Inflammatory macrophage treated with lipopolysaccharide for 4 hours (primary cell): ENCODE measurements around the gene RABGAP1L.
A peak's percentile ranks its signal among the peaks of the same experiment; 100 is the strongest.
"Not testable (repeated sequence)": the region's sequence is repeated elsewhere in the genome, so short reads cannot be mapped to it uniquely, and the experiment has no call there.

Source experiments
- DNase-seq: peaks from one replicate; pipeline ENCODE4 v3.0.0-alpha.2; 2020

Gene RABGAP1L

GRCh38 chr1:174309490-174309889 is 150.2 kb downstream of the RABGAP1L start:
- DNase-seq = no peak

- peak; percentile 11 for DNase-seq
Measured at GRCh38 chr1:174314433-174314832, 155.1 kb downstream of the RABGAP1L start.

- DNase-seq = no peak
Measured at GRCh38 chr1:174315239-174315638, 155.9 kb downstream of the RABGAP1L start.

- not testable (repeated sequence) for DNase-seq
Measured at GRCh38 chr1:174320897-174321296, 161.6 kb downstream of the RABGAP1L start.

DNA sequence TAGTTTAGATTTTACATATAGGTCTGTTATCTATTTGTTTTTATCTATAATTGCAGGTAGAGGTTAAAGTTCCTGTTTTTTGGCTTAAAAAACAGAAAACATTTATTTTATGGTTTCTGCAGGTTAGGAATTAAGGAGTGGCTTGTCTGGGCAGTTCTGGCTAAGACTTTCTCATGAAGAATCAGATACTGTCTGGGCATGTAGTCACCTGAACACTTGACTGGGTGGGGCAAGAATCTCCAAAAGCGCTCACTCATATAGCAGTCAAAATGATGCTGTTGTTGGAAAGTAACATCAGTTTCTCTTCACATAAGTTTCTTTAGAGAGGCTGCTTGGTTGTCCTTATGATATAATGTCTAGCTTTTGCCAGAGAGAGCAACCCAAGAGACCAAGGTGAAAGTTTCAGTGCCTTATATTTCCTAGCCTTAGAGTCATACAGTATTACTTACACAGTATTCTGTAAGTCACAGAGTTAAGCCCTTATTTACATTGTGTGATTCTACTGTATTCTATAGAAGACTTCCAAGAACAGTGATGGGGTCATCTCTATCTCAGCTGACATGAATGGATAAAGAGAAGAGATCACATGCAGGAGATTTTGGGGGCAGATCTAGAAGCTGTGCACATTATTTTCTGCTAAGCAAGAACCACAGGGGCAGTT is 163.0 kb downstream of the RABGAP1L start:
- DNase-seq = no peak

DNA sequence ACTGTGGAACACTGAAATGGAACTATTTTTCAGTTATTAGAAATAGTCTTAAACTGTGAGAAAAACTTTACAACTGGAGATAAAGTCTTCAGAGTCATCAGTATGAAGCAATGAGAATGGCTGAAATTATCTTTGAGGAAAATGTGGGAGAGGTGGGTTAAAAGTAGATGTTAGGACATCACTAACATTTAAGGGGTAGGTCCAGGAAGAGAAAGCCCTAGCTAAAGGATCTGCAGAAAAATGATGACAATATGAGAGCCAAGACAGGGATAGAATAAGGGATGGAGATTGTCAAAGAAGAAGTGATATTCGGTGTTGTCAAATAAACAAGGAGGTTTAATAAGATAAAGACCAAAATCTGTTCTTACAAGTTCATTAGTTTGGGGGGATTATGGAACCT is 165.2 kb downstream of the RABGAP1L start:
- no peak for DNase-seq

GRCh38 chr1:174324939-174325338 is 165.6 kb downstream of the RABGAP1L start:
- no peak for DNase-seq

- DNase-seq = no peak
Measured at GRCh38 chr1:174326278-174326677, 167.0 kb downstream of the RABGAP1L start.

GRCh38 chr1:174333437-174333836 is 174.1 kb downstream of the RABGAP1L start:
- no peak for DNase-seq

DNA sequence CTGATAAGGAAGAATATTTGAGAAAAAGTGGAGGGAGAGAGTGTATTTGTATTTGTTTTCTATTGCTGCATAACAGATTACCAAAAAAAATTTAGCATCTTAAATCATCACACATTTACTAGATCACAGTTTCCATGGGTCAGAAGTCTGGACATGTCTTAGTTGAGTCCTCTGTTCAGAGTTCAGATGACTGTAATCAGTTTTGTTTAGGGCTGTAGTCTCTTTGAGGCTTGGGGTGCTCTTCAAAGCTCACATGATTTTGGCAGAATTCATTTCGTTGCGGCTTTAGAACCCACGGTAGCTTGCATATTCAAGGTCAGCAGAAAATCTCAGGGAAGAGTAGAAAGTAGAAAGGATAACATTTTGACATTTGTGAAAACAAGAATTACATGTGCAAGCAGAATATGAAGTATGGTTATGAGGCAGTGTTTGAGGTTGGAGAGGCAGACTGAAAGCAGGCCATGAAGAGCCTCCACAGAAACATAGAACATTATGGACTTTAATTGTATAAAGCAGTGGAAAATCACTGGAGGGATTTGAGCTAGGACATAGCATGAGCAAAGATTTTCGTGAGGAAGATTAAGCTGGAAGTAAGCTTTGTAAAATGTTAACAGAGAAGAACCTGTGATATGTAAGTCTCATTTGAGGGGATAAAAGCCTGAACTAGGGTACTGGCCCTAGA is 177.8 kb downstream of the RABGAP1L start:
- no peak for DNase-seq

DNA sequence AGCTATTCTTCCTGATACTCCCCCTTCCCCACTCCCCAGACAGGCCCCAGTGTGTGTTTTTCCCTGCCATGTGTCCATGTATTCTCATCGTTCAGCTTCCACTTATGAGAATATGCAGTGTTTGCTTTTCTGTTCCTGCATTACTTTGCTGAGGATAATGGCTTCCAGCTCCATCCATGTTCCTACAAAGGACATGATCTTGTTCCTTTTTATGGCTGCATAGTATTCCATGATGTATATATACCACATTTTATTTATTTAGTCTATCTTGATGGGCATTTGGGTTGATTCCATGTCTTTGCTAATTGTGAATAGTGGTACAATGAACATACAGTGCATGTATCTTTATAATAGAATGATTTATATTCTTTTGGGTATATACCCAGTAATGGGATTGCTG is 181.1 kb downstream of the RABGAP1L start:
- DNase-seq = not testable (repeated sequence)

DNA sequence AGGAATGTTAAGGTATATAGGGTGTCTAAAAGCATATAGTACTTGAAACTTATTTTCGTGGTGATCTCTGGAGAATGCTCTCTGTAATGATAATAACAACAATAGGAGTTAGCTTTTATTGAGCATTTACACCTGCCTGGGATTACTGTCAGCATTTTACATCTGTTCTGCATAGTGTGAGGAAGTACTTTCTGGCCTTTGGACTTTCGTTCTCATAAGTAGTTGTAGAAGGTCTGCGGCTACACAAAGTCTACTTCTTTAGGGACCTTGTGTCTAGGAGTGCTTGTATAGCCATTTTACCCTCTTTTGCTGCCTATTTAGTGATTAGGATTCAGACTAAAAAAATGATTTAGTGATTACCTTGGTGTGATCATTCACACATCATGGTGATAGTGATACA is 184.8 kb downstream of the RABGAP1L start:
- DNase-seq = no peak

DNA sequence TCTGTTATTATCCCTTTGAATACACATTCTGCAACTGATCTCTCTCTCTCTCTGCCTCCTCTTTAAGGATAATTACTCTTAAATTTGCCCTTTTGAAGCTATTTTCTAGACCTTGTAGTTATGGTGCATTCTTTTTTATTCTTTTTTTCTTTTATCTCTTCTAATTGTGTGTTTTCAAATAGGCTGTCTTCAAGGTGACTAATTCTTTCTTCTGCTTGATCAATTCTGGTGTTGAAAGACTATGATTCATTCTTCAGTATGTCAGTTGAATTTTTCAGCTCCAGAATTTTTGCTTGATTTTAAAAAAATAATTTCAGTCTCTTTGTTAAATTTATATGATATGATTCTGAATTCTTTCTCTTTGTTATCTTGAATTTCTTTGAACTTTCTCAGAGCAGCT is 192.8 kb downstream of the RABGAP1L start:
- no peak for DNase-seq

DNA sequence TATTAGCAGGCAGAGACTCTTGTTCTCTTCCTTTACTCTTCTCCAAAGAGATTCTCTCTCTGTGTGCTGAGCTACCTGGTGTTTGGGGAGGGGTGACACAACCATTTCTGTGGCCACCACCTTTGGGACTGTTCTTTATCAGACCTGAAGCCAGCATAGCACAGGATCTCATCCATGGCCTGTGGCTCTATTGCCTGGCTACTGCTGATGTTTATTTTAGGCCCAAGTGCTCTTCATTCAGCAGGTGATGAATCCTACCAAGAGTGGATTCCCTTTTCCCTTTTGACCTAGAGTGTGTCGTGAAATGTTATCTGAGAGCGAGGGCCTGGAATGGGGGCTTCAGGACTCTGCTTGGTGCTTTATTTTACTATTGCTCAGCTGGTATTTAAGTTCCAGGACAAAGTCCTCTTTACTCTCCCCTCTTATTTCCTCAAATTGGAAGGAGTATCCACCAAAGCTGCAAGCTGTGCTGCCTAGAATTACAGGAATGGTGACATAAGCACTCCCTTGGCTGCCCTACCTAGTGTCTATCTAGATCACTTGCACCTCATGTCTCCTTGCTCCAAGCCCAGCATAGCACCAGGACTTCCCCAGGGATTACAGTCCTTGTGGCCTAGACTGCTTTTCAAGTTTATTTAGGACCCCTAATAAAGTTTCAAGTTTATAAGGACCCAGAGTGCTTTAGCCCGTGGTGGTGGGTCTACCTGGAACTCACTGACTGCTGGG is 193.7 kb downstream of the RABGAP1L start:
- no peak for DNase-seq

DNA sequence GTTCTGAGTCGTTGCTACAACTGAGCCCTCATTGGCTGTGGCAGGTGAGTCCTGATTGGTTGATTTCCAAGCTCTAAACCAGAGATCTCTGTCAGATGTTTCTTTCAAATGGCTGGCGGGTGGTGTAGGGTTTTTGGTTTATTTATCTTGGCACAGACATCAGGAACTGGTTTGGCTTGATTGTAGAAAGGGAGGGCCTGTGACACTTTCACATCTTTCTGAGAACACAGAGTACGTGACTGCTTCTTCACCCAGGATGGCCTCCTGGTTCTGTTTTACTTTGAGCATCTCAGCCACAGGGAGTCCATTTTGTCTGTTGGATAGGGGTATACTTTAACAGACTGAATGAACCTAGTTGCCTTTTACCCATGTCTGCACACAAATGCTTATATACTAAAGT is 199.0 kb downstream of the RABGAP1L start:
- no peak for DNase-seq

- DNase-seq = no peak
Measured at GRCh38 chr1:174358786-174359453, 199.6 kb downstream of the RABGAP1L start.

DNA sequence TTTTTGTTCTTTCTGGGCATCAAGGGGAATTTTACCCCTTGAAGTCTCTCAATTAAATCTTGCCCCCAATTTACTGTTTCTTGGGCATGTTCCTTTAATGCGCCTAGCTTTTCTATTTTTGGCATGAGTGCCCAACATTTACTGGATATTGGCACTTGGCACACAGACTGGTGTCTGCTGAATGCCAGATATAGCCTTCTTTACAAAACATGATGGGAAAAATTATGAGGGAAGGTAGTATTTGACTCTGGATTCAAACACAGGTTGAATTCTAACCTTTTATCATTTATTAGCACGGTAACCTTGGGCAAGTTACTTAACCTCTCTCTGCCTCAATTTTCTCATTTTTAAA is 200.1 kb downstream of the RABGAP1L start:
- no peak for DNase-seq

GRCh38 chr1:174364996-174365736 is 205.8 kb downstream of the RABGAP1L start:
- no peak for DNase-seq

DNA sequence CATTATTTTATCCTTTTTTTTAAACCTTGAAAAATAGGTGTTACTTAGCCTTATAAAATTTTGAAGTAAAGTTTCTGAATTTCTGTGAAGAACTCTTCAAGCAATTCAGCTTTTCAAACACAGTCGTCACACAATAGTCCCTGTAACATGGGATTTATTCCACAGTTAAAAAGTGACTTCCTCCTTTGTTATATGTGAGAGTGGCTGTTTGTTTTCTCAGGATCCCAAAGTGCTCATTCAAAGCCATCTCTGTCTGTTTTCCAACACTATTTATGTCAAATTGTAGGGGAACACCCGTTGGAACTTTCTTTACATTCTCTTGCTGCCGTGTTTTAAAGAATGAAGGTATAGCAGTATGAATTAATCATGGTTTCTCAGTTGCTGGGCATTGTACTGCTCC is 207.6 kb downstream of the RABGAP1L start:
- no peak for DNase-seq

DNA sequence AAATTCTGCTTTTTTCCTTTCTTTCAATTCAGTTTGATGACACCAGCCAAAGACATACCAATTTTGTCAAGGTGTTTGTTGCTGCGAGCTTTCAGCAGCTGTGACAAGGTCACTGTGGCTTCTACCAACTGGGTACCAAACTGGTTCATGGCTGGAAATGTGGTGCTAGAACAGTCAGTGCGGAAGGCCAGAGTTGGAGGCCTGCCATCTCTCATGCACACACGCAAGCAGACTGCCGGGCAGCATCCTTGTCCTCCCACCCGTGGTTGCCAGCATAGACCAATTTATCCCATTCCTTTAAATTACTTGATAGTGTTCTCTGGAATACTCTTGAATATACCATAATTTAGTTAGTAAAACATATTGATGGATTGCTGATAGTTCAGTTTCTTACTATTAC is 208.6 kb downstream of the RABGAP1L start:
- DNase-seq = no peak

DNA sequence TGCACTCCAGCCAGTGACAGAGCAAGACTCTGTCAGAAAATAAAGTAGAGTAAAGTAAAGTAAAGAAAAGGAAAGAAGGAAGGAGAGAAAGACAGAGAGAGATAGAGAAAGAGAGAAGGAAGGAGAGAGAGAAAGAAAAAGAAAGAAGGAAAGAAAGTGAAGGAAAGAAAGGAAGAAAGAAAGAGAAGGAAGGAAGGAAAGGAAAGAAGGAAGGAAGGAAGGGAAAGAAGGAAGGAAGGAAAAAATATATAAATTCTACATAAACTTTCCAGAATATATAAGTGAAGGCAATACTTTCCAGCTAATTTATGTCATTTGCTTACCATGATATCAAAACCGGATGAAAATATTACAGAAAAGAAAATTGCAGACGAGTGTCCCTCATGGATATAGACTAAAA is 216.7 kb downstream of the RABGAP1L start:
- DNase-seq = no peak

- no peak for DNase-seq
Measured at GRCh38 chr1:174391716-174392115, 232.4 kb downstream of the RABGAP1L start.

DNA sequence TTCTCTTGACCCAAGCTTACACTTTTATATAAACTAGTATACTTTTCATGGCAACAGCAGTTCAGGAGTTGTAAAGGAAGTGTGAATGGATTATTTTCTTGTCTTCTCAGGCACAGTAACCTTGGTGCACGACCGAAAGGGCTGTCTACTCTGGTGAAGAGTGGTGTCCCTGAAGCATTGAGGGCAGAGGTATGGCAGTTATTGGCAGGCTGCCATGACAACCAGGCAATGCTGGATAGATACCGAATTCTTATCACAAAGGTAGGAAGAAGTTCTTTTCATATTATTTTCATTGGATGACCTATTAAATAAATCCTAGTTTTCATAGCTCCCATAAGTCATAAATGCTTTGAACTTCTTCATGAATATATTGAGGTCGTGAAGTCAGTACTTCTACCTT is 234.6 kb downstream of the RABGAP1L start:
- no peak for DNase-seq
